Sigmoid colon (tissue), 7 donors: Measurements from ENCODE around the gene DTNA. TPM values are rescaled to one million over a fixed set of nuclear protein-coding genes. Genes with fewer than 3 reads are reported as not detected.

Source experiments
- DNase-seq: peaks from one replicate; pipeline ENCODE4 v3.0.0-alpha.2; 2019
- H3K27ac ChIP-seq, 4 donors: fragments of 200-600 bp; sonication (generic); one replicate each; pipeline ENCODE4 v1.5.1; 2016 to 2019; ENCODE audit warnings: mild to moderate bottlenecking in 1 of 4
- H3K27me3 ChIP-seq, 3 donors: fragments of 200-600 bp; sonication (generic); one replicate each; pipeline ENCODE4 v1.5.1; 2019; ENCODE audit warnings: mild to moderate bottlenecking in 1 of 3
- H3K36me3 ChIP-seq, 4 donors: fragments of 200-600 bp; sonication (generic); one replicate each; pipeline ENCODE4 v1.5.1; 2016 to 2019
- H3K4me1 ChIP-seq, 4 donors: fragments of 200-600 bp; sonication (generic); one replicate each; pipeline ENCODE4 v1.5.1; 2017 to 2019
- H3K4me3 ChIP-seq, 4 donors: fragments of 200-600 bp; sonication (generic); one replicate each; pipeline ENCODE4 v1.5.1; 2017 to 2019; ENCODE audit warnings: mild to moderate bottlenecking in 2 of 4, moderate library complexity in 1 of 4
- H3K9me3 ChIP-seq, 4 donors: fragments of 200-600 bp in 3 of 4; sonication (generic) in 3 of 4; one replicate each; pipeline versions ENCODE4 v1.5.1 to v1.6.1; 2013 to 2019
- CTCF ChIP-seq, 4 experiments: fragments of 450-650 bp in 3 of 4; fragments of 200-600 bp in 1 of 4; IDR thresholded peaks; one replicate each; pipeline ENCODE4 v1.5.1; 2016 to 2019; ENCODE audit warnings: antibody characterized with exemption in 4 of 4, mild to moderate bottlenecking in 3 of 4, moderate library complexity in 2 of 4
- EP300 ChIP-seq, 4 donors: sonication (generic); formaldehyde crosslinking; IDR thresholded peaks; one replicate each; pipeline ENCODE4 v1.6.1; 2017; ENCODE audit warnings: antibody characterized with exemption in 4 of 4
- POLR2A ChIP-seq, 2 donors: fragments of 450-650 bp; IDR thresholded peaks; one replicate each; pipeline ENCODE4 v1.6.1; 2016; ENCODE audit warnings: antibody characterized with exemption in 2 of 2, mild to moderate bottlenecking in 2 of 2, moderate library complexity in 2 of 2
- POLR2AphosphoS5 ChIP-seq, 4 donors: sonication (generic); formaldehyde crosslinking; IDR thresholded peaks; one replicate each; pipeline ENCODE4 v1.6.1; 2017; ENCODE audit warnings: antibody characterized with exemption in 4 of 4
- WGBS, 2 donors: extraction: QIAGEN DNeasy Blood & Tissue Kit; methylation state at CpG; one replicate each; pipeline ENCODE4 v1.1.7; 2013; 5-methylcytosine and 5-hydroxymethylcytosine counted together
- intact Hi-C: fragments of 100-400 bp; cut with DNase I; formaldehyde crosslinking; loops from one replicate; pipeline ENCODE4 v1.15.1; 2023
- polyA plus RNA-seq, 3 donors: library from polyadenylated mRNA; stranded (reverse); fragments of 200-250 nt; gene quantifications; one replicate each; pipeline ENCODE4 v1.2.3, GENCODE V29; 2013
- total RNA-seq, 4 donors: library from RNA; depleted of rRNA; stranded (reverse); fragments of >200 nt; gene quantifications; one replicate each; pipeline ENCODE4 v1.1.0, GENCODE V29; 2016
- donor health status: healthy with polysubstance abuse.
- donor health status: Bipolar disorder and iron deficiency.
- donor health status: healthy.

The DTNA gene
- total and polyA plus RNA-seq, 7 donors: 1.4 to 140 (median 71.9) TPM

DNA sequence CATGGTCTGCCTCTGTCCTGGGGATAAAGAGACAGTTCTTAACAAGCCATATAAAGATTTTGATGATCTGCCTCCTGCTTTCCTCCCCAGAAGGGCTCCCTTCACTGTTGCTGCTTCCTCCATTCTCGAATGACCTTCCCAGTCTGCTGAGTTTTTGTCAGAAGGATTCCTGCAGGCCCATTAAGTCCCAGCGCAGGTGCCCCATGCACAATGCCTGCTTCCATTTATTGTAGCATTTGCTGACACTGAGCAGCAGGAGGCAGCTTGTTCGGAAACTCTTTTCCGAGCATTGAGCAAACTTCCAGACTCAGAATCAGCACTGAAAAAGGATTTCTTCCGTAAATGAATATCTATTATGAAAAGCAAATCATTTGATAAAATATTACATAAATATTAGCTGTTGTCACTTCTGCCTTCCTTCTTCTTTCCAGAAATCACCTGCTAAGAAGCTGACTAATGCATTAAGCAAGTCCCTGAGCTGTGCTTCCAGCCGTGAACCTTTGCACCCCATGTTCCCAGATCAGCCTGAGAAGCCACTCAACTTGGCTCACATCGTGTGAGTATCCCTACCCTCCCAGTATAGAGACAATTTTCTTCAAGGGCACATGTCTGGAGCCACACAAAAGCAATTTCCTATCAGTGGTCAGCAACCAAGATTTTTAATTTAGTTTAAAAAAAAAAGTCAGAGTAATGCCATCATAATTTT lies 110.4 kb downstream of the DTNA start:
- Histone ChIP-seq H3K36me3 (peaks cover 0 to 14% (median 0%) of the 10 kb centered on the region in 4 donors), H3K4me3 (no peak overlapping the region), H3K9me3 (no peaks in the 10 kb centered on the region), H3K27me3 (no peaks in the 10 kb centered on the region), H3K4me1 (peaks cover 0 to 25% (median 7%) of the 10 kb centered on the region in 4 donors), H3K27ac (no peak overlapping the region)
- 80% methylated on average over 7 of the region's 7 CpGs for WGBS, 2 donors
- intact Hi-C loops: no loop called here
- no peak for DNase-seq
- no peak for TF ChIP-seq POLR2AphosphoS5 (IDR thresholded peaks at IDR 0.05)
- TF ChIP-seq EP300 (IDR thresholded peaks at IDR 0.05): no peak
- no peak for TF ChIP-seq POLR2A (IDR thresholded peaks at IDR 0.05)
- no peak for TF ChIP-seq CTCF (IDR thresholded peaks at IDR 0.05)

- H3K9me3 ChIP-seq: no peaks in the 10 kb centered on the region
- H3K4me1 ChIP-seq: peaks cover 0 to 25% (median 7%) of the 10 kb centered on the region in 4 donors
- H3K27ac ChIP-seq: peak overlapping the region in 2 of 4 donors; percentile 27 to 35
- intact Hi-C loops: no loop called here
- 76 to 83% methylated on average over 6 of the region's 6 CpGs for WGBS, 2 donors
- TF ChIP-seq POLR2AphosphoS5 (IDR thresholded peaks at IDR 0.05): no peak
- TF ChIP-seq CTCF (IDR thresholded peaks at IDR 0.05): no peak
- no peak for TF ChIP-seq POLR2A (IDR thresholded peaks at IDR 0.05)
- TF ChIP-seq EP300 (IDR thresholded peaks at IDR 0.05): no peak
- no peak overlapping the region for H3K4me3 ChIP-seq
- DNase-seq: no peak
- peaks cover 0 to 20% (median 0%) of the 10 kb centered on the region in 4 donors for H3K36me3 ChIP-seq
- H3K27me3 ChIP-seq: no peaks in the 10 kb centered on the region
Observed at GRCh38 chr18:34821669-34822210, 111.6 kb downstream of the DTNA start.

DNA sequence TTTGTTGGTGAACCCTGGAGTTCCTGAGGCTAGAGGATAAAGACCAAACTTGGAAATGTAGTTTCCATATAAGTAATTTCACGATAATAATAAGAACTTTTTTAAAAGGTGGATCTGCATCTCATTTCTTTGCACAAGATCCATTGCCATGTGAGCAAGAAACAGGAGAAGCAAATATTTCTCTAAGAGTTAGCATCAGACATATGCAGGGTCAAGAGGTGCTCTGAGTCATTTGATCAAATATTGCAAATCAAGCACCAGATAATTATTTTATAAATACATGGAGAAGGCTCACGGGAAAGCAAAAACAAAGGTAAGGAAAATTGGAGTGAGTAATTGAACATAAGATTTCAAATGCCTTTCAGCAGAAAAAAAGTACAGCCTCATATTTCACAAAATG lies 118.0 kb downstream of the DTNA start:
- Histone ChIP-seq H3K9me3 (no peaks in the 10 kb centered on the region), H3K36me3 (peaks cover 0 to 38% (median 8%) of the 10 kb centered on the region in 4 donors), H3K4me1 (no peaks in the 10 kb centered on the region), H3K4me3 (no peak overlapping the region), H3K27ac (no peak overlapping the region), H3K27me3 (no peaks in the 10 kb centered on the region)
- intact Hi-C loops: no loop called here
- no peak for DNase-seq
- no peak for TF ChIP-seq POLR2A (IDR thresholded peaks at IDR 0.05)
- no peak for TF ChIP-seq EP300 (IDR thresholded peaks at IDR 0.05)
- TF ChIP-seq POLR2AphosphoS5 (IDR thresholded peaks at IDR 0.05): no peak
- no peak for TF ChIP-seq CTCF (IDR thresholded peaks at IDR 0.05)
- 86 to 88% methylated on average over 2 of the region's 2 CpGs for WGBS, 2 donors

DNA sequence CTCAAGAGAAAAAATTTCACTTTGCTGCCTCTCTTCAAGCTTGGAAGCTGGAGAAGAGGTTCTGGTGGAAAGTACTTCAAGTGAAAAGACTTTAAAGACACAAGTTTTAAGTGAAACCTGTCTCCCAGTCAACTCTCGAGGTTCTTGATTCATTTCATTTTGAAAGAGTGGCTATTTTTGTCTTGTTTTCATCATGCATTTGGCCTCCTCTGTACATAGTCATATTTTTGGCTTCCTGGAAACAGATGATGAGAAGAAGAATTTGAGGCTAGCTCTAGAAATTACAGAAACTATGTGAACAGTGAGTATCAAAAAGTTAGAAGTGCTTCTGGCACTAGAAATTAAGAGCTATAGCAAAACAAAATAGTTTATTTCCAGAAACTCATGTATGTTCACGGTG lies 124.8 kb downstream of the DTNA start:
- Histone ChIP-seq H3K9me3 (no peaks in the 10 kb centered on the region), H3K36me3 (peaks cover 0 to 3% (median under 1%) of the 10 kb centered on the region in 4 donors), H3K4me3 (no peak overlapping the region), H3K27me3 (no peaks in the 10 kb centered on the region), H3K4me1 (peaks cover 0 to 25% (median 14%) of the 10 kb centered on the region in 4 donors), H3K27ac (peak overlapping the region; percentile 23 to 67 (median 57))
- no peak for DNase-seq
- no peak for TF ChIP-seq CTCF (IDR thresholded peaks at IDR 0.05)
- peak in 1 of 4 donors; percentile 28 for TF ChIP-seq POLR2AphosphoS5 (IDR thresholded peaks at IDR 0.05)
- intact Hi-C loops: no loop called here
- WGBS, 2 donors: 51 to 80% methylated on average over 2 of the region's 2 CpGs
